ENCODE data around the gene KLHL33.

GRCh38 chr14:20476776-20477175 is 40.8 kb upstream of the KLHL33 start:
- TF ChIP-seq POLR2A (IDR thresholded peaks at IDR 0.05; ENCODE audit: low read length) (no peak), GATA1 (IDR thresholded peaks at IDR 0.05; ENCODE audit: low read depth, low read length) (no peak)

Measured in erythroblast (primary cell).